Mesenchymal stem cell (in vitro differentiated cells and primary cell): Measurements from ENCODE around the gene LIN9.
A peak's percentile ranks its signal among the peaks of the same experiment; 100 is the strongest.

ENCODE experiments used
- DNase-seq: peaks from one replicate; pipeline ENCODE4 v3.0.0-alpha.2; 2013
- H2AFZ ChIP-seq: one replicate; pipeline ENCODE4 v1.6.1; 2013; ENCODE audit warnings: low read depth, mild to moderate bottlenecking, control low read depth, inconsistent platforms, low read length, moderate library complexity
- H2AK5ac ChIP-seq: 2 replicates; pipeline ENCODE4 v1.6.1; 2013; ENCODE audit warnings: low read length, moderate library complexity, mild to moderate bottlenecking, inconsistent platforms; ENCODE audit not compliant: severe bottlenecking
- H2BK120ac ChIP-seq: one replicate; pipeline ENCODE4 v1.6.1; 2013; ENCODE audit warnings: low read depth, mild to moderate bottlenecking, inconsistent platforms, low read length, moderate library complexity
- H2BK12ac ChIP-seq, 2 experiments: one replicate each; pipeline ENCODE4 v1.6.1; 2013; ENCODE audit warnings: inconsistent platforms in 2 of 2, low read length in 2 of 2, mild to moderate bottlenecking in 2 of 2, moderate library complexity in 2 of 2, control low read depth in 1 of 2
- H2BK15ac ChIP-seq: one replicate; pipeline ENCODE4 v1.6.1; 2013; ENCODE audit warnings: mild to moderate bottlenecking, low read depth, inconsistent platforms; ENCODE audit not compliant: poor library complexity, severe bottlenecking
- H2BK5ac ChIP-seq: 2 replicates; pipeline ENCODE4 v1.6.1; 2013; ENCODE audit warnings: low read depth, mild to moderate bottlenecking, low read length, control low read depth, inconsistent platforms; ENCODE audit not compliant: poor library complexity, severe bottlenecking
- H3K14ac ChIP-seq, 2 experiments: one replicate each; pipeline ENCODE4 v1.6.1; 2013; ENCODE audit warnings: inconsistent platforms in 2 of 2, low read length in 2 of 2, control low read depth in 1 of 2, mild to moderate bottlenecking in 1 of 2, moderate library complexity in 1 of 2
- H3K18ac ChIP-seq, 2 experiments: one replicate each; pipeline ENCODE4 v1.6.1; 2013; ENCODE audit warnings: inconsistent platforms in 2 of 2, low read length in 2 of 2, control low read depth in 1 of 2, low read depth in 1 of 2, mild to moderate bottlenecking in 1 of 2
- H3K23ac ChIP-seq, 2 experiments: one replicate each; pipeline ENCODE4 v1.6.1; 2013; ENCODE audit warnings: inconsistent platforms in 2 of 2, low read length in 2 of 2, mild to moderate bottlenecking in 2 of 2, moderate library complexity in 2 of 2, control low read depth in 1 of 2
- H3K27ac ChIP-seq: 2 replicates; pipeline ENCODE4 v1.5.1; 2013; ENCODE audit warnings: mild to moderate bottlenecking, moderate library complexity, low read length, control low read depth, inconsistent platforms; ENCODE audit not compliant: poor library complexity, severe bottlenecking
- H3K27me3 ChIP-seq, 2 experiments: 2 replicates each; pipeline versions ENCODE4 v1.6.1 to v1.7.0; 2013; ENCODE audit warnings: low read length in 2 of 2, mild to moderate bottlenecking in 2 of 2, moderate library complexity in 2 of 2, control low read depth in 1 of 2, inconsistent platforms in 1 of 2; ENCODE audit not compliant: control insufficient read depth in 1 of 2, insufficient read depth in 1 of 2
- H3K36me3 ChIP-seq, 2 experiments: 2 replicates each; pipeline versions ENCODE4 v1.6.1 to v1.7.0; 2013; ENCODE audit warnings: low read length in 2 of 2, control low read depth in 1 of 2, inconsistent platforms in 1 of 2, low read depth in 1 of 2, mild to moderate bottlenecking in 1 of 2; ENCODE audit not compliant: insufficient read depth in 2 of 2, control insufficient read depth in 1 of 2
- H3K4ac ChIP-seq, 2 experiments: one replicate each; pipeline ENCODE4 v1.6.1; 2013; ENCODE audit warnings: inconsistent platforms in 2 of 2, low read length in 2 of 2, mild to moderate bottlenecking in 2 of 2, moderate library complexity in 2 of 2, control low read depth in 1 of 2, low read depth in 1 of 2
- H3K4me1 ChIP-seq: 2 replicates; pipeline ENCODE4 v1.6.1; 2013; ENCODE audit warnings: low read depth, low read length, control low read depth; ENCODE audit not compliant: control insufficient read depth, insufficient read depth
- H3K4me2 ChIP-seq: 2 replicates; pipeline ENCODE4 v1.6.1; 2013; ENCODE audit warnings: low read length, mild to moderate bottlenecking, inconsistent platforms; ENCODE audit not compliant: poor library complexity, severe bottlenecking
- H3K4me3 ChIP-seq, 2 experiments: 2 replicates each; pipeline versions ENCODE4 v1.5.1 to v1.7.0; 2013; ENCODE audit warnings: low read length in 2 of 2, mild to moderate bottlenecking in 2 of 2, control low read depth in 1 of 2, low read depth in 1 of 2; ENCODE audit not compliant: insufficient read depth in 1 of 2
- H3K79me1 ChIP-seq: replicated peaks from 2 replicates; pipeline ENCODE4 v1.6.1; 2013; ENCODE audit warnings: mild to moderate bottlenecking, control low read depth, low read length, inconsistent platforms; ENCODE audit not compliant: poor library complexity, severe bottlenecking
- H3K9ac ChIP-seq: 2 replicates; pipeline ENCODE4 v1.7.0; 2013; ENCODE audit warnings: mild to moderate bottlenecking, low read length, moderate library complexity
- H3K9me3 ChIP-seq: 2 replicates; pipeline ENCODE4 v1.7.0; 2013; ENCODE audit warnings: mild to moderate bottlenecking, low read length; ENCODE audit not compliant: control insufficient read depth
- H4K8ac ChIP-seq: one replicate; pipeline ENCODE4 v1.6.1; 2013; ENCODE audit warnings: inconsistent platforms, mild to moderate bottlenecking, low read length, moderate library complexity
- H4K91ac ChIP-seq: one replicate; pipeline ENCODE4 v1.6.1; 2013; ENCODE audit warnings: mild to moderate bottlenecking, low read length, inconsistent platforms
- WGBS: methylation state at CpG from one replicate; pipeline ENCODE4 v1.1.7; 2013; ENCODE audit warnings: mixed read lengths; 5-methylcytosine and 5-hydroxymethylcytosine counted together

The LIN9 gene

GRCh38 chr1:226248091-226248490 lies 60.9 kb downstream of the LIN9 start:
- H3K36me3 ChIP-seq = peaks cover 0 to 3% of the 10 kb centered on the region in 2 experiments
- no peak overlapping the region for H2BK5ac ChIP-seq
- no peaks in the 10 kb centered on the region for H3K79me1 ChIP-seq
- 80% methylated on average over 1 of the region's 2 CpGs for WGBS
- no peaks in the 10 kb centered on the region for H3K9me3 ChIP-seq
- no peak overlapping the region for H2BK120ac ChIP-seq
- H4K91ac ChIP-seq = no peak overlapping the region
- no peak overlapping the region for H3K27ac ChIP-seq
- no peak overlapping the region for H2AK5ac ChIP-seq
- no peaks in the 10 kb centered on the region for H3K27me3 ChIP-seq
- H3K4ac ChIP-seq = no peak overlapping the region
- no peak overlapping the region for H2AFZ ChIP-seq
- no peak overlapping the region for H3K4me2 ChIP-seq
- no peak overlapping the region for H2BK12ac ChIP-seq
- H3K23ac ChIP-seq = no peak overlapping the region
- no peak overlapping the region for H4K8ac ChIP-seq
- H3K14ac ChIP-seq = no peak overlapping the region
- no peaks in the 10 kb centered on the region for H3K4me1 ChIP-seq
- DNase-seq = peak; percentile 56
- no peak overlapping the region for H3K18ac ChIP-seq
- no peak overlapping the region for H2BK15ac ChIP-seq
- H3K4me3 ChIP-seq = no peak overlapping the region
- H3K9ac ChIP-seq = peak overlapping the region; percentile 53

GRCh38 chr1:226239421-226239820 lies 69.5 kb downstream of the LIN9 start:
- Histone ChIP-seq H3K4me3 (no peak overlapping the region), H3K4me2 (no peak overlapping the region)
- WGBS = 100% methylated on average over 1 of the region's 3 CpGs

GRCh38 chr1:226236826-226237225 lies 72.1 kb downstream of the LIN9 start:
- 92% methylated on average over 1 of the region's 1 CpG for WGBS
- Histone ChIP-seq H3K4me3 (no peak overlapping the region), H2BK120ac (no peak overlapping the region), H3K79me1 (no peaks in the 10 kb centered on the region), H3K14ac (no peak overlapping the region), H2AFZ (no peak overlapping the region), H3K27ac (no peak overlapping the region), H3K4ac (no peak overlapping the region), H3K36me3 (no peaks in the 10 kb centered on the region), H3K18ac (no peak overlapping the region), H2BK5ac (no peak overlapping the region), H2AK5ac (no peak overlapping the region), H3K9me3 (no peaks in the 10 kb centered on the region), H3K4me2 (no peak overlapping the region), H4K91ac (no peak overlapping the region), H3K4me1 (no peaks in the 10 kb centered on the region), H2BK15ac (no peak overlapping the region), H2BK12ac (no peak overlapping the region), H3K23ac (no peak overlapping the region), H3K9ac (no peak overlapping the region), H4K8ac (no peak overlapping the region), H3K27me3 (no peaks in the 10 kb centered on the region)
- no peak for DNase-seq

More at GRCh38 chr1:226239421-226239820, 69.5 kb downstream of the LIN9 start:
- no peaks in the 10 kb centered on the region for H3K79me1 ChIP-seq
- no peak overlapping the region for H3K14ac ChIP-seq
- no peak overlapping the region for H2BK120ac ChIP-seq
- H3K9me3 ChIP-seq = no peaks in the 10 kb centered on the region
- H3K36me3 ChIP-seq = no peaks in the 10 kb centered on the region
- no peak overlapping the region for H3K23ac ChIP-seq
- H2BK15ac ChIP-seq = no peak overlapping the region
- no peak overlapping the region for H3K18ac ChIP-seq
- H3K4ac ChIP-seq = no peak overlapping the region
- no peaks in the 10 kb centered on the region for H3K4me1 ChIP-seq
- H3K9ac ChIP-seq = no peak overlapping the region
- H2BK5ac ChIP-seq = no peak overlapping the region
- H4K91ac ChIP-seq = no peak overlapping the region
- H2AFZ ChIP-seq = no peak overlapping the region
- DNase-seq = no peak
- no peak overlapping the region for H4K8ac ChIP-seq
- H3K27ac ChIP-seq = no peak overlapping the region
- H3K27me3 ChIP-seq = no peaks in the 10 kb centered on the region
- no peak overlapping the region for H2AK5ac ChIP-seq
- H2BK12ac ChIP-seq = no peak overlapping the region

GRCh38 chr1:226233806-226234205 lies 75.2 kb downstream of the LIN9 start:
- no peak overlapping the region for H3K23ac ChIP-seq
- H3K4ac ChIP-seq = no peak overlapping the region
- H3K79me1 ChIP-seq = no peaks in the 10 kb centered on the region
- H3K9ac ChIP-seq = no peak overlapping the region
- 96% methylated on average over 2 of the region's 3 CpGs for WGBS
- no peak overlapping the region for H3K4me3 ChIP-seq
- H3K4me1 ChIP-seq = no peaks in the 10 kb centered on the region
- H3K27me3 ChIP-seq = no peaks in the 10 kb centered on the region
- no peak overlapping the region for H3K27ac ChIP-seq
- H2AK5ac ChIP-seq = no peak overlapping the region
- H2BK15ac ChIP-seq = no peak overlapping the region
- no peak overlapping the region for H3K4me2 ChIP-seq
- H2BK12ac ChIP-seq = no peak overlapping the region
- no peak overlapping the region for H3K18ac ChIP-seq
- no peaks in the 10 kb centered on the region for H3K36me3 ChIP-seq
- no peak for DNase-seq
- H2BK120ac ChIP-seq = no peak overlapping the region
- no peak overlapping the region for H2BK5ac ChIP-seq
- no peak overlapping the region for H4K91ac ChIP-seq
- no peak overlapping the region for H3K14ac ChIP-seq
- H2AFZ ChIP-seq = no peak overlapping the region
- no peak overlapping the region for H4K8ac ChIP-seq
- no peaks in the 10 kb centered on the region for H3K9me3 ChIP-seq
